Non-pigmented ciliary epithelial cell (primary cell): Measurements from ENCODE around the gene CST3.
"Not testable (repeated sequence)": the region's sequence is repeated elsewhere in the genome, so short reads cannot be mapped to it uniquely, and the experiment has no call there.

Source experiments
- DNase-seq: peaks from one replicate; pipeline ENCODE4 v3.0.0-alpha.2; 2010; ENCODE audit warnings: low read depth

Gene CST3

GRCh38 chr20:23661002-23661429 is 23.3 kb upstream of the CST3 start:
- DNase-seq = no peak

GRCh38 chr20:23659989-23660837 is 22.5 kb upstream of the CST3 start:
- no peak for DNase-seq

DNA sequence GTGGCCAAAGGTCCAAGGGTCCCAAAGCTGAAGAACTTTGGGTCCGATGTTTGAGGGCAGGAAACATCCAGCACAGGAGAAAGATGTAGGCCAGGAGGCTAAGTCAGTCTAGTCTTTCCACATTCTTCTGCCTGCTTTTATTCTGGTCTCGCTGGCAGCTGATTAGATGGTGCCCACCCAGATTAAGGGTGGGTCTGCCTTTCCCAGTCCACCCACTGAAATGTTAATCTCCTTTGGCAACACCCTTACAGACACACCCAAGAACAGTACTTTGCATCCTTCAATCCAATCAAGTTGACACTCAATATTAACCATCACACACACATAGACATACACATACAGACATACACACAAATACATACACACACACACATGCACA is 21.8 kb upstream of the CST3 start:
- not testable (repeated sequence) for DNase-seq

DNA sequence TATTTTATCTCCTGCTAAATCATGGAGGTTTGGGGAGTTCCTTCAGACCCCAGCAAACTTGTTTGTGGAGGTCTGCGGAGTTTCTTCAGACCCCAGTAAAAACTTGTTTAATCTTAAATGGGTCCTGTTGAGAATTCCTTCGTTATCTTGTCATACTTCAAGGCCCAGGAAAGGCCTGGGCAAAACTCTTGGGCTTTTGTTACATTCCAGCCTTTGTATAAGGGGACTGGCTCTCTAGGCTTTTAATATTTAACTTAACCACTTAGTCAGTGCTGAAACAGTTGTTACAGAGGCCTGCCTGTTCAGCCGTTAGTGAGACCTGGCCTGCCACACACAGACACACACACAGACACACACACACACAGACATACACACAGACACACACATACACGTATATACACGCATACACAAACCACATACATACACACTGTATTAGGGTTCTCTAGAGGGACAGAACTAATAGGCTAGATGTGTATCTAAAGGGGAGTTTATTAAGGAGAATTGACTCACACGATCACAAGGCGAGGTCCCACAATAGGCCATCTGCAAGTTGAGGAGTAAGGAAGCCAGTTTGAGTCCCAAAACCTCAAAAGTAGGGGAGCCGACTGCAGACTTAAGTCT is 21.3 kb upstream of the CST3 start:
- no peak for DNase-seq

DNA sequence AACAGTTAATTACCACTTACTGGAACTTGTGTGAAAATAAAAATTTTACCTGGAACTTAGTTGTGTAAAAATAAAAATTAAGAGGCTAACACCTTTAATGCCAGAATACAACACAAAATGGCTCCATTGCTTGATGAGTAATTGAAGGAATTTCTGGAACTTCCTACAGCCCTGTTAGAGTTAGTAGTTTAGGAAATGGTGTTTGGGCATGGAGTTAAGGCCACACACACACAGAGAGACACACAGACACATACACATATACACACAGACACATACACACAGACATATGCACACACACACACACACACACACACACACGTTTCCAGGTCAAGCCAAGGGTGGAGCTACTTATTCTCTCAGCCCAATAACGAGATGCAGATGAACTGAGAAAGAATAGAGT is 20.6 kb upstream of the CST3 start:
- DNase-seq = no peak

- DNase-seq = no peak
Measured at GRCh38 chr20:23657202-23657601, 19.4 kb upstream of the CST3 start.

DNA sequence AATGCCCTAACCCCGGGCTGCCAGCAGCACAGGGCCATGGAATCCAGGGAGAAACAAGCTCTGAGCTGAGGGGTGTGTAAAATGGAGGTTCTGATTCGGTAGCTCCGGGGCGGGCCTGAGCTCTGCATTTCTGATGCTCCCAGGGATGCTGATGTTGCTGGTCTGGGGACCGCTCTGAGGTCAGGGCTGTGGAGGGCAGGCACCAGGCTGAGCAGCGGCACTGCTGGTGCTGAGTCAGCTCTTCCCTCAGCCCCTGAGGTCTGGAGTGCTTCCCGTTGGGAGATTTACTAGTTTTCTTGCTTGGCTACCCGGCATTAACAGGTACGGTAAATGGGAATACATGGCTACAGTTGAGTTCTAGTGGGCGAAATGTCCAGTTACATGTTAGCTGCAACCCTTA is 18.6 kb upstream of the CST3 start:
- DNase-seq = no peak

- no peak for DNase-seq
Measured at GRCh38 chr20:23655491-23656211, 17.9 kb upstream of the CST3 start.

DNA sequence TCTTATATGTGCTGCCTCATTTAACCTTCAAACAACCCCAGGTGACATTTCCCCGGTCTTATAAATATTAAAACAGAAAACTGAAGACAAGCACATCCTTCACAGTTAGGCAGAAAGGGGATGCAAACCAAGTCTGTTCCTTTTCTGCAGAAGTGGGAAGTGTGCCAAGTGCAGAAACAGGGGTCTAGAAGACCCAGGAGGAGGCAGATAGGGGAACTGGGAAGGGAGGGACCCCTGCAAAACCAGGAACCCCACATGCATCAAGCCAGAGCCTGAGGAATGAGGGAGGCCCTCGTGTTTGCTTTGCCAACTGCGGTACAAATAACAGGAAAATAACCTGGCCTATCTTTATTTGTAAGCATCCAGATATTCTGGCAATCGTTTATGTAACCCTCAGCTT is 17.0 kb upstream of the CST3 start:
- DNase-seq = no peak

DNA sequence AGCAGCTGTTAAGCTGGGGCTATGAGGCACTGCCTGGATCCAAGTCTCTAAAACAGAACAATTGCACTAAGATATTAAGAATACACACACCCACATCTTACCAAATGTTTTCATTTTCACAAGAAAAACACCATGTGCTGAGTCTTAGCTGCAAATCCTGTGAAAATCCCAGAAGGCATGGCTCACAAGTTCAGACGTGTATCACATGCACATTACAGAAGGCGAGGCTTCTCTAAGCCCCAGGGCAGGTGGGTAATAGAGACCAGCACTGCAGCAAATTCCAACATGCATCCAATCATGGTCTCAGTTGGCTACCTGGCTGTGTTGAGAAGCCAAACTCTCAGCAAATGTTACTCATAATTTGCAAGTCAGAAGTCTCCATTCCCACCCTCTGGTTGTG is 16.2 kb upstream of the CST3 start:
- no peak for DNase-seq

DNA sequence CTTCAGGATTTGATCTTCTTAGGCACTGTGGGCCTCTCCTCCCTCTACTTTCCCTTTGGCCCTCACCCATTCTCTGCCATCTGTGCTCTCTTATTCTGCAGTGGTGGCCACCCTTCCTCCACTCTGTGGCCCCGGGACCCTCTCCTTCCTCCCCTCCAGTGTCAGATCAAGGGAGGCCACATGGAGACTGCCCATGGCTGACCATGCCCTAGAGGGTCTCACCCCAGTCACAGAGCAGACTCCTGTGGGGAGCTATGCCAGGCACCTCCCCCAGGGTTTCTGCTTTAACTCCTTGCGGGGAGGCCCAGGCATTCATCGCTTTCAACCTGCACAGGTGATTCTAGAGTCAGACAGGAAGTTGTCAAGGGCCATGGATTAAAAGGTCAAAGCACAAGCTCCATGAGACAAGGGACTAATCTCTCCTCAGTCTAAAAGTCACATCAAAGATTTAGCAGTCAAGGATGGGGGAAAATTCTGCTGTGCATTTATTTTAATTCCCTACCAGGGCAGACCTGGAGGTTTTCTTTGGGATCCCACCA is 15.7 kb upstream of the CST3 start:
- no peak for DNase-seq

- no peak for DNase-seq
Measured at GRCh38 chr20:23652926-23653325, 15.2 kb upstream of the CST3 start.

DNA sequence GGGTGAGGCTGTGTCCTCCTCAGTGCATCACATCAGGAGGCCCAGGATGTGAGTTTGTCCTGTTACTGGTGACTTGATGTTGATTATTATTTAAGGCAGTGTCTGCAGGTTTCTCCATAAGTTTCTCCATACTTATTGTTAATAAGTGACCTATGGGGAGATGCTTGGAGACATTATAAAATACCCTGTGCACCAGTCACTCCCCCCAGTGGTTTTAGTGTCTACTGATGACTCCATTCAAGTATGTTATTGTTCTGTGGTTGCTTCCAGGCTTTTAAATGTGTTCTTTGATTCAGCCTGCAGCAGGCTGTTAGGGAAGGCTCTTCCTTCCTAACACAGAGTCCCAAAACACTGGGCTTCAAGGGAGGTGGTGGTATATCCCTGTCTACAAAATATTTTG is 14.6 kb upstream of the CST3 start:
- no peak for DNase-seq

- DNase-seq = no peak
Measured at GRCh38 chr20:23651117-23651516, 13.4 kb upstream of the CST3 start.

- DNase-seq = no peak
Measured at GRCh38 chr20:23649830-23650417, 12.2 kb upstream of the CST3 start.

DNA sequence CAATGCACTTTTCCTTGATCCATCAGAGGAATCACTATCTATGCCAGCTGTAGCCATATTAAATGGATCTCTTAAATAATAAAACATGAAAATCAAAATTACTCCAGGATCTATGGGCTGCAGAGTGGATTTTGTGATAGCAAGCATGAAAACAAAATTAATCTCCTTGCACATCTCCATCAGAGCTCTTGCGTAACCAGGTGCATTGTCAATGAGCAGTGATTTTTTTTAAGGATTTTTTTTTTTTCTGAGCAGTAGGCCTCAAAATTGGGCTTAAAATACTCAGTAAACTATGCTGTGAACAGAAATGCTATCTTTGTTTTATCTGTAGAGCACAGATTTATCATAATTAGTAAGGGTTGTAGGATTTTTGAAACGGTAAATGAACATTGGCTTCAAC is 11.5 kb upstream of the CST3 start:
- DNase-seq = no peak

GRCh38 chr20:23647346-23647745 is 9.6 kb upstream of the CST3 start:
- DNase-seq = no peak

GRCh38 chr20:23646106-23646873 is 8.5 kb upstream of the CST3 start:
- DNase-seq = no peak

- no peak for DNase-seq
Measured at GRCh38 chr20:23645575-23645974, 7.8 kb upstream of the CST3 start.

DNA sequence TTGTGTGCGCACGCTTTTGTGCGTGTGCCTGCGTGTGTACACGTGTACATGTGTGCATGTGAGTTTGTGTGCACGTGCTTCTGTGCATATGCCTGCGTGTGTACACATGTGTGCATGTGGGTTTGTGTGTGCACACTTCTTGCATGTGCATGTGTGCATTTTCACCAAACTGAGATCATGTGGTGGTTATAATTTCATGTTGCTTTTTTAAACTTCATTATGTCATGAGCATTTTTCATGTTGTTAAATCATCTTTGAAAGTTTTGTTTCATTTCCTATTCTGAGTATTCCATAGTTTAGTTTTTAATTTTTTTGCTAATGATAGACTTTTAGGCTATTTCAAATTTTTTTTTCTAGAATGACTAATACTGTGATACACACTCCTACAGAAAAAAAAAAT is 6.4 kb upstream of the CST3 start:
- no peak for DNase-seq

DNA sequence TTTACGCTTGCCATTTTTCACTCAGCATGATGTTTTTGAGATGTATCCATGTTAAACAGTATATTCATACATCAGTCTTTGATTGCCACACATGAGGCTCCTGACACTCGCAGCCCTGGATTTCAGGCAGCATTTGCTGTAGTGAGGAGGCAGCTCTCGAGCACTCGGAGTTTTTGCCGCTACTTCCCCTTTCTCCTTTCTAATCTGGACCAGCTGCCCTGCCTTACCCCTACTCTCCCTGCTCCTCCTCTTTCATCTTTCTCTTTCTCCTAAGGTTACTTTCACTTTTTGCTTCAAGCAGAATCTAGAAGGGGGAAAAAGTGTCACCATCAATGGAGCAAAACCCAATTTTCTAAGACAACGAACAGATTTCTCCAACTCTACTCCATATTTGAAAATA is 5.9 kb upstream of the CST3 start:
- DNase-seq = no peak
